ENCODE measurements around the gene UGT1A9.

- TF ChIP-seq EZH2 (IDR thresholded peaks at IDR 0.05; ENCODE audit: borderline replicate concordance, insufficient read depth, low read length, poor library complexity, severe bottlenecking) (no peak), CTCF (IDR thresholded peaks at IDR 0.05; ENCODE audit: poor library complexity, severe bottlenecking) (no peak), POLR2AphosphoS5 (IDR thresholded peaks at IDR 0.05) (no peak), EP300 (conservative IDR thresholded peaks at IDR 0.05; ENCODE audit: poor library complexity, severe bottlenecking) (no peak), MXI1 (conservative IDR thresholded peaks at IDR 0.05; ENCODE audit: poor library complexity, severe bottlenecking) (no peak), RAD21 (conservative IDR thresholded peaks at IDR 0.05) (no peak)
Measured at GRCh38 chr2:233698740-233699139, 27.0 kb downstream of the UGT1A9 start.

Data from neural cell (in vitro differentiated cells).